Stimulated activated naive CD4-positive, alpha-beta T cell (primary cell): ENCODE results near the gene SKI.

Experiments
- DNase-seq, 6 experiments: peaks; one replicate each; lab custom pipeline; 2025; lab: John Stamatoyannopoulos, UW

The SKI gene

DNA sequence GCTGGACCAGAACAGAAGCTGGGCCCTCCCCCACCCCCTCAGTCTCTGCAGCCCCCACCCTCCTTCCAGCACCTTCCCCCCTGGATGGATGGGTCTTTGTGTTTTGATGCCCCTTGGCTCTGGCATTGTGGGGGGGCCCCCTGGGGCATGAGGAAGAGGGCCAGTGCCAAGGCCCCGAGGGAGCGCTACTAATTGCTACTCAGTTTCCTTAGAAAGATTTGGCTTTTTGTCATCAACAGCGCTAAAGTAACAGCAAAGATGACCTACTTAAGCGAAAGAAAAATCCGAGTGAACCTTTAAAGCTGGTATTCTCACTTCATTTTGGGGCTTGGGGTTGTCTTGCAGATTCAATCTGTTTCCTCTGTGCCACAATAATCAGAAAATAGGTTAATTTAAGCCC, 63.5 kb downstream of the SKI start:
- DNase-seq, result no peak

DNA sequence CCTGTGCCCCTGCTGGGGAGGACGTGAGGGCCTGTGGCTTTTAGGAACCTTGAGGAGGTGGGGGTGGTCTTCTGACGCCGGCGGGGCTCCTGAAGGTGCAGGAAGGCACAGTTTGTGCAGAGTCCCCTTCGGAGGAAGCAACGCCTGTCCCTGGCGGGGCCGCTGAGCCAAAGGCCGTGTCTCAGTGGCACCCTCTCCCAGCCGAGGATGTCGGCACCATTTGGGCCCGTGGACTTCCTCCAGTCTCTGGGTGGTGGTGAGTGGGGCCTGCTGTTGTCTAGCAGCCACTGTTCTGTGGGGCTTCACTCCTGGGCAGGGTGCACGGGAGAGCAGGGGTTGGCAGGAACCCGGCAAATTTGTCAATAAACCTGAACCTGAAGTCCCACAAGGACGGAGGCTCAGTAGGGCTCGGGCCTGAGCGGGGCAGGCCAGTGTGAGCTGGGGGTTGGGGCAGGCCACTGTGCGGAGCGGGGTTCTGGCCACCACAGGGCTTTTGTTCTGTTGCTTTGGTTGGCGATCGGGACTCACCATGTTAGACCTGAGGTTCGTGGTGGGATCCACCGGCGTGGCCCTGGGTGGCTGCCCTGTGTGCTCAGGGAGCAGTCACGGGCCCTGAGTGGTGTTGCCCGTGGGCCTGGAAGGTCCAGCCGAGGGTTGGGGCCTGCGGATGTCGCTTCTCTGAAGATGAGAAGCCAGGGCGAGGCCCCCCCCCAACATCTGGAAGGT, 64.8 kb downstream of the SKI start:
- DNase-seq, result no peak

DNA sequence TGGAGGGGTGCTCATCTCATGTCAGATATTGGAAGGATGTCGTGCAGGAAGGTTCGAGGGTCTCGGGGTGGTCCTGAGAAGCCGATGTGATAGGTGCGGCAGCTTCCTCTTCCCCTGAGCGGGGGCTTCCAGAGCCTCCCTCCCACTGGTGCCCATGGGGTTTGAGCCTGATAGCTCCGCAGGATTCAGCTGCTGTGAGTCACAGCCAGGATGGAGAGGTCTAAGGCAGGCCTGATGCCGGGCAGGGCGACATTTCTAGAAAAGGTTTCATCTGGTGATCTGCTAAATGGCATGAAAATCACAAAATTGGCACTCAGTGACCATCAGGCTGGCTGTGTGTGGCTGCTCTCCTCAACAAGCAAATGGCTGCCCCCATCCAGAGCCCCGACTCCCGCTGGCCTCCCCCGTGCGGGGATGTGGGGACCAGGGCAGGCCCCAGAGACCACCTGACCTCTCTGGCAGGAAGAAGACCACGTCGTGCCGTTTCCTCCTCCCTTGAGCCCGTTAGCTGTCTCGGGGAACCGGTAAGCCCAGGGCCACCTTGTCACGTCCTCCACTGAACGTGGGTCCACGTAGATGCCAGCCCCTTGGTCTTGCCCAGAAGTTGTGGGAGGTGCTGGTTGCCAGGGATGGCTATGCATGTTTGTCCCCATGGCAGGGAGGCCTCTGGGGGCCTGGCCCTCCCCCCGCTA, 66.1 kb downstream of the SKI start:
- DNase-seq, result no peak

DNA sequence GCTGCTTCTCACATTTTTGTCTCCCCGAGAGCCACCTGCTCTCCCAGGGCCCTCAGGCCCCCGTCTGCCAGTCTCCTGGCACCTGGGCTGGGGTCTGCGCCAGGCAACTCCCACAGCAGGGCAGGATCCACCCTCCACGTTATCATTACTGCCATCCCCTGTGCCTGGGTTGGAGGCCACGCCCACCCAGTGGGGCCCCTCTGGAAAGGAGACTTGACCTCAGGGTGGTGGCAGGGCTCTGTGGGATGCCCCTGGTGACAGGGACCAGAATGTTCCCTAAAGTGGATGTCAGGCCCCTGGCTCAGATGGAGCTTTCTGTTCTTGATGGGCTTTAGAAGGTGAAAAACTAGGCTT, 66.6 kb downstream of the SKI start:
- no peak for DNase-seq

DNA sequence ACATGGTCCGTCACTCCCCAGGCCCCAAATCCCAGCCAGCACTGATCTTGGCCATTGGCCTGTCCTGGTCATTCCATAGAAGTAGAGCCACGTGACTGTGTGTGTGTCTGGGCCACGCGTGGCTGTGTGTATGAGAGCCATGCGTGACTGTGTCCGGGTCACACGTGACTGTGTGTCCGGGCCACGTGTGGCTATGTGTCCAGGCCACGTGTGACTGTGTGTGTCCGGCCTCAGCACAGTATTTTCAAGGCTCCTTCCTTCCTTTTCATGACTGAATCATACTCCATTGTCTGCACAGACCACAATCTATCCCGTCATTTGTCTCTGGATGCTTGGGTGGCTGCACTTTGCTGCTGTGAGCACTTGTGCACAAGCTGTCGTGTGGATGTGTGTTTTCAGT, 67.4 kb downstream of the SKI start:
- DNase-seq, result no peak

DNA sequence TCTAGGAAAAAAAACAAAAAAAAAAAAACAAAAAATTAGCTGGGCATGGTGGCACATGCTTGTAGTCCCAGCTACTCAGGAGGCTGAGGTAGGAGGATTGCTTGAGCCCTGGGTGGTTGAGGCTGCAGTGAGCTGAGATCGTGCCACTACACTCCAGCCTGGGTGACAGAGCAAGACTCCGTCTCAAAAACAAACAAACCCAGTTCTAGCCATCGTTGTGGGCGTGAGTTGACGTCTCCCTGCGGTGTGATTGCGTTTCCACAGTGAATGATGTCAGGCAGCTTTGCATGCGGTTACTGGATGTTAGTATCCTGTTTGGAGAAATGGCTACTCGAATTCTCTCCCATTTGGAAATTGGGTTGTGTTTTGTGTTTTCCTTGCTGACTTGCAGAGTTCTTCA, 68.1 kb downstream of the SKI start:
- peak in 5 of 6 experiments; percentile 28 to 60 (median 38) for DNase-seq

DNA sequence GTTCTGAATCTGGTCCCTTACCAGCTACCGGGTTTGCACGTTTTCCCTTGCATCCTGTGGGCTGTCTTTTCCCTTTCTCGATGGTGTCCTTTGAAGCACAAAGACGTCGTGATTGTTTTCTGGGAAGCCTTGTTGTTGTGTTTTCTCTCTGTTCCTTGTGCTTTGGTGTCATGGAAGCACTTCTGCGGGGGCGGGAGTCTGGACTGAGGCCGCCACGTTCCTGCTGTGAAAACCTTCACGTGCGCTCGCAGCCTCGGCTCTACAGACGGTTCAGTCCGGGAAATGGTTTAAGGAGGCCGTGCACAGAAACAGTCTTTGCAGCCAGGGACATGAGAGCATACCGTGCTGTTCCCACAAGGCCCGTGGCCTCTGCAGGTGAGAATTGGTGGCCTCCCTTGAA, 68.5 kb downstream of the SKI start:
- DNase-seq, result no peak

DNA sequence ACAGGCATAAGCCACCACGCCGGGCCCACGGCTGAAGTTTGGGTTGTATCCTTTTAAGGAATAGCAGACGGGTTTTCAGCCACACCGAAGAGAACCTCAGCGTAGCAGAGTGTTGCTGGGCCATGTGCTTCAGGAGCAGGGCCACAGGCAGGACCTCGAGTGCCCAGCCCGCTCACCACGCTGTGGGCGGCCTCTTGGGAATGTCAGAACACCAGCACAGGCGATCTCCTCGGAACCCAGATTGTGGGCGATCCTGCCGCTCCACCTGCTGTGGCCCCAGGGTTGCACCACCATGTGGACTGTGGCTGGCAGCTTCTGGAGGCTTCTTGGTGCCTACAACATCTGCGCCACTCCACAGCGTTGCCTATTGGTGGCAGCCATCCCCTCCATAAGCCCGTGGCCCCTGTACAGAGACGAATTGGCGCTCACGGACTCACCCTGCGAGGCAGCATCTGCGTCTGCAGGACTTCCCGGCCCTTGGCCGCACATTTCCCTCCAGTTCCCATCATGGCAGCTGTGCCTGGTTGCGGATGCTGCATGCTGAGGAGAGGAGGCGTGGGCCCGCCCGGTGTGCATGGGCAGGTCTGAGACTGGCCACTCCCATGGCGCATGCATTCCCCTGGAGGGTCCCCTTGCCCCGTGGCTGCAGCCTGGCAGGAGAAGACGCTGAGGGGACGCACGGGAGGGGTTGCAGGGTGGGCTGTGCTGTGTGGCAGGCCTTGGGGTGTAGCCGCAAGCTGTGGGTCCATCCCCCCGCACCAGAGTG, 69.3 kb downstream of the SKI start:
- no peak for DNase-seq

DNA sequence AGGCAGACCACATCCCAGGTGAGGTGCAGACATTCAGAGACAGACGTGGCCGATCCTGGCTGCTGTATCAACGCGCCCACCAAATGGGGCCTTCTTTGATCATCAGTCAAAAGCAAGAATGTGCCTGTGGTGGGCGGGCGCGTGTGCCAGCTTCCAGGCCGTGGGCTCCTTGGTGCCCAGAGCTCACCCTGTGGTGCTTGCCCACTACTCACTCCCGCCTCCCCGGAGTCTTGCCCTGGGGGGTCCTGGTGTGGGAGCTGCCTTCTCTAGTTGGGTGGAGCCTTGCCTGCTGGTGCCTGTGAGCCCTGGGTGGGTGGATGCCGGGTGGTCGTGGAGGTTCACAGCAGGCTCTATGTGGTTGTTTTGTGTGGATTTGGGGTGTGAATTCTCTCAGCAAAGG, 70.6 kb downstream of the SKI start:
- no peak for DNase-seq

DNA sequence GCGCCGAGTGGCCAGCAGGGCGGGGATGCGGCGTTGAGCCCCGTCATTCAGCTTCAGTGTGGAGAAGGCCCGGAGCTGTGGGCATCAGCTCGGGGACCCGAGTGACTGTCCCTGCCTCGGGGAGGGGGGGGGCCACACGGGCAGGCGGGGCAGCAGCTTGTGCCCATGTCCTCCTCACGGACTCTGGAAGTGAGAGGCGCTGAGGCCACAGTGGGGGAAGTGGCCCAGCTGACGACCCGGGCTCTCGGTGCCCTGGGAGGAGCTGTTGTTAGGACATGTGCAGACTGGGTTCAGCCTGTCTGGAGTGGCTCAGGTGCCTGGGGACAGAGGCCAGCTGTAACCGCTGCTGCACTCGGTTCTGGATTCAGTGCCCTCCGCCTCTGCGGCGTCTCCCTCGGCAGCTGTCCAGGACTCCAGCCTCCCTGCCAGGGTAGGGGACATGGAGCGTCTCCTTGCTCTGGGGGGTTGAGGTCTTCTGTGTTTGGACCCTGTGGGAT, 71.1 kb downstream of the SKI start:
- no peak for DNase-seq

DNA sequence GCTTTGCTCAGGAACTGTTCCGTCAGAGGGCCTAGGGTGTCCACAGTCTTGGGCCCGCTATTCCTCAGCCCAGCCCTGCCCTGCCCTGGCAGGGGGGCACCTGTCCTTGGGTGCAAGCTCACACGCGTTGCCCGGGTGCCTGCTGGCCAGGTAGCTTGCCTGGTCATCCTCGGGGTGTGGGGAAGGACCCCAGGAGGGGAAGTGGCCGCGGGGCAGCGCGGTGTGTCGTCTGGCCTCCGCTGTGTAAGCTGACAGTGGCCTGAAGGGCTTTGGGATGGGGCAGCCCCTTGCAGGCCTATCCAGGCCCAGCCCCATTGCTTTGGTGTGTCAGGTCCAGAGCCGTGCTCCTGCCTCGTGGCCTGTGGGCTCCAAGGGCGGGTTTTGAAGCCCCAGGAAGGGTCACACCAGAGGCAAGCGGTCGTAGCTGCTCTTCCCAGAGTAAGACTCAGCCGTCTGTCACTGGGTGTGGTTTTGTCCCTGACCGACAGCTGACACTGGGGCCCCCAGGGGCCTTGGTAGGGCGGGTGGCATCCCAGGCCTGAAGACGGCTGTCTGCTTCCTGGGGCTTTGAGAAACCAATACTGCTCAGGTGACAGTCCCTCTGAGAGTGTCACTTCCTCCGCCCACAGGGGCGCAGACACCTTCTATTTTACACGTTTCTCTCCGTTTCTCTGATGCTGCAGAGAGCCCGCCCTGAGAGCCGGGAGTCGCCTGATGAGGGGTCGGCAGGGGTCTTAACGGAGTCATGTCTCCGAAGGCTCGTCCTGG, 72.1 kb downstream of the SKI start:
- DNase-seq, result peak; percentile 62 to 88 (median 80)

DNA sequence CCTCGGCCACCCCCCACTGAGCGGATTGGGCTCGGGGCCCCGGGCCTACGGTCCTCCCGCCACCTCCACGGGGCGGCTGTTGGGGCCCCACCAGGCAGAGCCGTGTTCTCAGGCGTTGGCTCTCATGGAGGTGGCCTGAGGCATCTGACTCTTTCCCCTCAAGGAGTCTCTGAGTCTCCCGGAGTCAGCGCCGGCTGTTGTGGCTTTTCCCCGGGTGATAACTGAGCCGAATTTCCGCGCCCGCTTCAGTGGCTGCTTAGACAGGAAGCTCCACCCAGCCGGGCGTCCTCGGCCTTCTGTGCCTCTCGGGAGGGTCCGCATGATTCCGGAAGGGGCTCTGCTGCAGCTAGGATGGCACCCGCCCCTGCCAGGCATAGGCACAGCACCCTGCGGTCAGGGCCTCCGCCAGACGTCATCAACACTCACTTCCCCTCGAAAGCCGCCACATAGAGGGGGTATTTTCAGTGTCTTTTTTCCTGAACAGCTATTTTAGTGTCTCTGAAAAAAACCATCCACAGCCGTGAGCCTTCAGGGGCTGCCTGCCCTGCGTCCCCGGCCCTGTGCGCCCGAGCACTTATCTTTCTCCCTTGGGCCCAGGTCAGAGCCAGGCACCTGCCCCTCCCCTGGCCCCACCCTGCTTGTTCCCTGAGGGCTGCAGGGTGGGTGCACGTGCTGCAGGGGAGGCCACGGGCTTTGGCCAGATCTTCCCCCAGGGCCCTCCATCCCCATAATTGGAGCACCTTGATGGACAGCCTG, 72.9 kb downstream of the SKI start:
- DNase-seq, result peak; percentile 90 to 98 (median 92)

DNA sequence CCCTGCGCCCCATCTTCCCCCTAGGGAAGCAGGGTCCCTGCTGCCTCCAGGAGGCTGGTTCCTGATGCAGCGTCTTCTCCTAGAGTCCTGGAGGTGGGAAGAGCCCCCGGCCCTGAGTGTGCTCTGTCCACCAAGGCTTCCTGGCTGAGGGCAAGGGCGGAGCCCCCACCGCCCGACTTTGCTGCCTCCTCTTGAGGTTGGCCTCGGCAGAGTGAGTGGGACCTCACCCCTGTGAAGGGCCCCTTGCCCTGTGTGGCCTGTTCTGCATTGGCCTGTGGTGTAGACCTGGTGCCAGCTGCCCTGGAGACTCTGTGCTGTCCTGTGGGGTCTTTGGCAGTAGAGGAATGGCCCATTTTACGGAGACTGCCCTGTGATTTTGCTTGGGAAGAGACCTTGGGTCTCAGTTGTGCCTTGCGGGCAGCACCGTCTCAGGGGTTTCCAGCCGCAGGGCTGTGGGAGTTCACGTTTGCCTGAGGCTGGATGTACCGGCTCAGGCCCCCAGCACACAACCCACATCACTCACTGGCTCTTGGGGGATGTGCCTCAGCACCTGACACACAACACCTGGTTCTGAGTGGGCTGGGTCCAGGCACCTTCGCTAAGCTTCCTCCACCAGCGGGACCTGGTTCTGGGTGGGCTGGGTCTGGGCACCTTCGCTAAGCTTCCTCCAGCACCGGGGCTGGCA, 73.6 kb downstream of the SKI start:
- peak in 1 of 6 experiments; percentile 44 for DNase-seq

DNA sequence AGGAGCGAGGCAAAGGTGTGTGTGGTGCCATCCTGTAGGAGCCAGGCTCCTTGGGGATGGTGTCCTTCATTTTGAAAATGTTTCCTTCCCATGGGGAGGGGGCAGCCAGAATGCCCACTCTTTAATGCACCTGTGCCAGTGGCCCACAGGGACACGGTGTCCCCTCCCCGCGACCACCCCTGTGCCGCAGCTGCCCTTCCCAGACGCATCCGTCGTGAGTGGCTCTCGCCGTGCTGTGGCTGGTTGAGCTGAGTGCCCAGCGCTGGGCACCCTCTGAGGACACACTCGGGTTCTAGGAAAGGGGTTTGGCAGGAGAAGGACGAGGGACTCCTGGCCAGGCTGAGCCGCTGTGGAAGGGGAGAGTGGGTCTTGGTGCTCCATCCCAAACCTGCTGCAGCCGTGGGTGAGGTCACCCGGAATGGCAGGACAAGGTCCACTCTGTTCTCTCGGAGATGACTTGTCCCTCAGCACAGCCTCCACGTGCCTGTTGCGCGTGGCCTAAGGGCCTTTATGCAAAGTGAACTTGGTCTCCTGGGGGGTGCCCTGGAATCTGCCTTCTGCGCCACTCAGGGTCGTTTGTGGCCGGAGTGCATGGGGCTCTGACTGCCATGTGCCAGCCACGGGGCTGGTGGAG, 74.3 kb downstream of the SKI start:
- DNase-seq, result no peak

DNA sequence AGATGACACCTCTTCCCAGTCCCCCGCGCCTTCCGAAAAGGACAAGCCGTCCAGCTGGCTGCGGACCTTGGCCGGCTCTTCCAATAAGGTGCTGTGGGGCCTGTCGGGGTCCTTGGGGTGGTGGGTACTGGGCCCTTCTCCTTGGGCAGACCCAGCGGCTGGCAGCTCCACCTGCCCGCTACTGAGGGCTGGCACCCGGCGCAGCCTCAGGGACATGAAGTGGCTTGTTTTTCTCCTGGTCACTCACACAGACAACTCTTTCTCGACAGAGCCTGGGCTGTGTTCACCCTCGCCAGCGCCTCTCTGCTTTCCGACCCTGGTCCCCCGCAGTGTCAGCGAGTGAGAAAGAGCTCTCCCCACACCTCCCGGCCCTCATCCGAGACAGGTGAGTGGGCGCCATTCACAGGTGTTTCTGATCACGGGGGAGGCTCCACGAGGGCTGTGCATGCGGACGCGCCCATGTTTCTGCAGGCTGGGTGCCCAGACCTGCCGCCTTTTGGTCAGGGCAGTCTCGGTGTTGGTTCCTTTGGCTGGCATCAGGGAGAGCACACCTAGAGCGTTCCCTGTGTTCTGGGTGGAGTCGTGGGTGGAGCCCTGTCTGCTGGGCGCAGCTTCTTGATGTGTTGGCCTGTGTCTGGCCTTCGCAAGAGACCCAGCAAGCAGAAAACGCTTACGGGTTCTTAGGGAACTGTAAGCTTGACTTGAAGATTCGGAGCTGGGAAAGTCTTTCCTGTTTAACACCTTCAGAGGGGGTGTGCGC, 75.1 kb downstream of the SKI start:
- no peak for DNase-seq

DNA sequence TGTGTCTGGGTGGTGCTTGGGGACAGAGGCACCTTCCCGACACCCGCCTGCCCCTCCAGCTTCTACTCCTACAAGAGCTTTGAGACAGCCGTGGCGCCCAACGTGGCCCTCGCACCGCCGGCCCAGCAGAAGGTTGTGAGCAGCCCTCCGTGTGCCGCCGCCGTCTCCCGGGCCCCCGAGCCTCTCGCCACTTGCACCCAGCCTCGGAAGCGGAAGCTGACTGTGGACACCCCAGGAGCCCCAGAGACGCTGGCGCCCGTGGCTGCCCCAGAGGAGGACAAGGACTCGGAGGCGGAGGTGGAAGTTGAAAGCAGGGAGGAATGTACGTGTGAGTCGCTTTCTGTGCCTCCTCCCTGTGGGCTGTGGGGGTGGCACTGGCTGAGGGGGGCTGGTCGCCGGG, 75.7 kb downstream of the SKI start:
- no peak for DNase-seq

DNA sequence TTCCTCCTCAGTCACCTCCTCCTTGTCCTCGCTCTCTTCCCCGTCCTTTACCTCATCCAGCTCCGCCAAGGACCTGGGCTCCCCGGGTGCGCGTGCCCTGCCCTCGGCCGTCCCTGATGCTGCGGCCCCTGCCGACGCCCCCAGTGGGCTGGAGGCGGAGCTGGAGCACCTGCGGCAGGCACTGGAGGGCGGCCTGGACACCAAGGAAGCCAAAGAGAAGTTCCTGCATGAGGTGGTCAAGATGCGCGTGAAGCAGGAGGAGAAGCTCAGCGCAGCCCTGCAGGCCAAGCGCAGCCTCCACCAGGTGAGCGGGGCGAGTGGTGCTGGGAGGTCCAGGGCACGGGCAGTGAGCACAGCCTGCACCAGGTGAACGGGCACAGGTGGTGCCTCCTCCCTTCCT, 76.2 kb downstream of the SKI start:
- DNase-seq, result no peak

DNA sequence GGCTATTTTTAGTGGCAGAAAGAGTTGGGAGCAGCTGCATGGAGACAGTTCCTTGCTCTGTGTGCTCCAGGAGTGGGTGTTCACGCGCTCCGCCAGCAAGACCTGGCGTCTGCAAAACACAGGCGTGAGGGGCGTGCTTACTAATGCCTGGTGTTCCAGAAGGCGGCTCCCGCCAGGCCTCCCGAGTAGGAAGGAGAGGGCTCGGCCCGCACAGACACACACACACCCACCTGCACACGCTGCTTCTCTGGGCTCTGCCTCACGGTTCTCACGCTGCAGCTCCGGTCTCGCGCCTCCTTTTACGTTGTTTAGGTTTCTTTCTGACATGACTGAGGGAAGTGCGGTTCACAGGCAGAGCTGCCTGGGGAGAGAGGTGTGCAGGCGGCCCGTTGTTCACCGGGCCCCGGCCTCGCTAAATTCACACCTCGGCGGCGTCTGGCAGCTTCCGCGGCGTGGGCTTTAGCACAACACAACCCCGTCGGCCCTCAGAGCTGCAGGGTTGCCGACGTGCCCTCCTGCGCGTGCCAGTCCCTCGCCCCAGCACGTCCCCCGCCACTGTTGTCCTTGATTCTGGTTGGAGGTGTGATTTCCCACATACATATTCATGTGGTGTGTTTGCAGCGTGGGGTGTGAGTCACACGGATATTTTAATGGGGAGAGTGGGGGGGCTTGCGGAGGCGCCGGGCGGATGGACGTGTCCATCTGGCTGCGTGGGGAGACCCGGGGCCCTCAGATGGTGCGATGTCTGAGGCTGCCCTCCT, 77.0 kb downstream of the SKI start:
- DNase-seq, result no peak
